ENCODE results near the gene TDRD6.

DNA sequence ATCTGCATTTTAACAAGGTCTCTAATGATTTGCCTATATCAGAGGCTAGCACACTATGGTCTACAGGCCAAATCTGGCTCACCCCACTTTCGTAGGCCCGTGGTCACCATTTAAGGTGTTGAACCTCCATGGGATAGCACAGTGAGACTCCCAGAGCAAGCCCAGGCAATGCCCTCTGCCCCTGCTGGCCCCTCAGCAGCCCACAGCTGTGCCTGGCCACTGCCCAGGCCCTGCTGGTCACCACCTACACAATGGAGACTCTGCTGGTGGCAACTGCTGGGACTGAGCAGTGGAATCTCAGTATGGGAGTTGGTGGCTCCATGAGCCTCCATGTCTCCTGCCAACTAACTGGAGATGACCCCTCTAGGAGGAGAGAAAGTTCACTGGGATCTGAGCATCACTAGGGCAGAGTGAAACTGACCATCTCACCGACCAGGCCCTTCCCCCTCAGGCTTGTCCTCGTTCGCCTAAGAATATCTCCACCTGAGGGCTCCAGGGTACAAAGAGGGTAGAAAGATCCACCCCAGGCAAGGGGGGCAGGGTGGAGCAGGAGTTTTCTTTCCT, 61.3 kb downstream of the TDRD6 start:
- no peak for TF ChIP-seq POLR2A (IDR thresholded peaks at IDR 0.05)
- TF ChIP-seq, protein P1, sequence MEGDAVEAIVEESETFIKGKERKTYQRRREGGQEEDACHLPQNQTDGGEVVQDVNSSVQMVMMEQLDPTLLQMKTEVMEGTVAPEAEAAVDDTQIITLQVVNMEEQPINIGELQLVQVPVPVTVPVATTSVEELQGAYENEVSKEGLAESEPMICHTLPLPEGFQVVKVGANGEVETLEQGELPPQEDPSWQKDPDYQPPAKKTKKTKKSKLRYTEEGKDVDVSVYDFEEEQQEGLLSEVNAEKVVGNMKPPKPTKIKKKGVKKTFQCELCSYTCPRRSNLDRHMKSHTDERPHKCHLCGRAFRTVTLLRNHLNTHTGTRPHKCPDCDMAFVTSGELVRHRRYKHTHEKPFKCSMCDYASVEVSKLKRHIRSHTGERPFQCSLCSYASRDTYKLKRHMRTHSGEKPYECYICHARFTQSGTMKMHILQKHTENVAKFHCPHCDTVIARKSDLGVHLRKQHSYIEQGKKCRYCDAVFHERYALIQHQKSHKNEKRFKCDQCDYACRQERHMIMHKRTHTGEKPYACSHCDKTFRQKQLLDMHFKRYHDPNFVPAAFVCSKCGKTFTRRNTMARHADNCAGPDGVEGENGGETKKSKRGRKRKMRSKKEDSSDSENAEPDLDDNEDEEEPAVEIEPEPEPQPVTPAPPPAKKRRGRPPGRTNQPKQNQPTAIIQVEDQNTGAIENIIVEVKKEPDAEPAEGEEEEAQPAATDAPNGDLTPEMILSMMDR (IDR thresholded peaks at IDR 0.05): no peak
